Glomerular visceral epithelial cell (primary cell): ENCODE measurements around the gene ADAMTS2.

Experiments
- DNase-seq: peaks from one replicate; pipeline ENCODE4 v3.0.0-alpha.2; 2016; ENCODE audit errors: extremely low spot score

Gene ADAMTS2

GRCh38 chr5:179371681-179372680, 26.7 kb upstream of the ADAMTS2 start:
- no peak for DNase-seq

GRCh38 chr5:179371121-179371510, 25.9 kb upstream of the ADAMTS2 start:
- DNase-seq, result no peak

GRCh38 chr5:179370490-179371120, 25.3 kb upstream of the ADAMTS2 start:
- DNase-seq, result no peak

- no peak for DNase-seq
These were observed 24.2 kb upstream of the ADAMTS2 start for GRCh38 chr5:179369530-179369884.

GRCh38 chr5:179368806-179369529, 23.7 kb upstream of the ADAMTS2 start:
- no peak for DNase-seq

- DNase-seq, result no peak
These were observed 23.0 kb upstream of the ADAMTS2 start for GRCh38 chr5:179368126-179368805.

- no peak for DNase-seq
These were observed 22.2 kb upstream of the ADAMTS2 start for GRCh38 chr5:179367491-179367890.

- DNase-seq, result no peak
These were observed 17.1 kb upstream of the ADAMTS2 start for GRCh38 chr5:179362355-179362754.

GRCh38 chr5:179361037-179361603, 15.9 kb upstream of the ADAMTS2 start:
- no peak for DNase-seq

- no peak for DNase-seq
These were observed 11.8 kb upstream of the ADAMTS2 start for GRCh38 chr5:179357031-179357430.

- no peak for DNase-seq
These were observed 11.0 kb upstream of the ADAMTS2 start for GRCh38 chr5:179355976-179356974.

- no peak for DNase-seq
These were observed 9.1 kb upstream of the ADAMTS2 start for GRCh38 chr5:179354305-179354882.

GRCh38 chr5:179348843-179349242, 3.6 kb upstream of the ADAMTS2 start:
- DNase-seq, result no peak

GRCh38 chr5:179348011-179348530, 2.8 kb upstream of the ADAMTS2 start:
- no peak for DNase-seq

GRCh38 chr5:179347581-179347980, 2.3 kb upstream of the ADAMTS2 start:
- no peak for DNase-seq

- DNase-seq, result no peak
These were observed 1.6 kb upstream of the ADAMTS2 start for GRCh38 chr5:179346875-179347274.

- DNase-seq, result no peak
These were observed 1.1 kb upstream of the ADAMTS2 start for GRCh38 chr5:179346401-179346800.

GRCh38 chr5:179345183-179345432, 153 bp downstream of the ADAMTS2 start:
- no peak for DNase-seq

GRCh38 chr5:179344431-179345182, 654 bp downstream of the ADAMTS2 start:
- no peak for DNase-seq
